Activated naive CD8-positive, alpha-beta T cell (primary cell): ENCODE measurements around the gene CLIC5.

Experiments used
- H3K27ac Mint-ChIP-seq: one replicate; pipeline ENCODE4 v1.8.0; 2021; ENCODE audit warnings: mixed read lengths
- H3K27me3 Mint-ChIP-seq: one replicate; pipeline ENCODE4 v1.8.0; 2021; ENCODE audit warnings: mixed read lengths
- H3K36me3 Mint-ChIP-seq: one replicate; pipeline ENCODE4 v1.8.0; 2021; ENCODE audit warnings: mixed read lengths
- H3K4me1 Mint-ChIP-seq: one replicate; pipeline ENCODE4 v1.8.0; 2021; ENCODE audit warnings: low read depth, mixed read lengths
- H3K4me3 Mint-ChIP-seq: one replicate; pipeline ENCODE4 v1.8.0; 2021; ENCODE audit warnings: mild to moderate bottlenecking, mixed read lengths
- H3K9me3 Mint-ChIP-seq: one replicate; pipeline ENCODE4 v1.8.0; 2021; ENCODE audit warnings: low read depth, mixed read lengths

The CLIC5 gene

DNA sequence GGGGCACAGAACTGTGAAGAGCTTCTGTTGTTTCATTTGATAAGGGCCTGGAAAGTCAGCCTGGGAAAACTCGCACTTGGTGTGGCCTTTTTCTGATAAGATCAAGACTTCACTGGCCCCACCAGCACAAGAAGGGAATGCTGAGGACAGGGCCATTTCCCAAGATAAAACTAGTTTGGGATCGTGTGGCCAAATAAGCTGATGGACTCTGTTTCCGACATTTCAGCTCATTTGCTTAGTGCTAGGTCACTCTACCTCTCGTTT is 116.0 kb downstream of the CLIC5 start:
- Mint-ChIP-seq H3K27ac (no peak overlapping the region), H3K9me3 (no peaks in the 10 kb centered on the region), H3K4me3 (no peak overlapping the region), H3K36me3 (peaks cover 2% of the 10 kb centered on the region), H3K27me3 (no peaks in the 10 kb centered on the region), H3K4me1 (no peaks in the 10 kb centered on the region)

DNA sequence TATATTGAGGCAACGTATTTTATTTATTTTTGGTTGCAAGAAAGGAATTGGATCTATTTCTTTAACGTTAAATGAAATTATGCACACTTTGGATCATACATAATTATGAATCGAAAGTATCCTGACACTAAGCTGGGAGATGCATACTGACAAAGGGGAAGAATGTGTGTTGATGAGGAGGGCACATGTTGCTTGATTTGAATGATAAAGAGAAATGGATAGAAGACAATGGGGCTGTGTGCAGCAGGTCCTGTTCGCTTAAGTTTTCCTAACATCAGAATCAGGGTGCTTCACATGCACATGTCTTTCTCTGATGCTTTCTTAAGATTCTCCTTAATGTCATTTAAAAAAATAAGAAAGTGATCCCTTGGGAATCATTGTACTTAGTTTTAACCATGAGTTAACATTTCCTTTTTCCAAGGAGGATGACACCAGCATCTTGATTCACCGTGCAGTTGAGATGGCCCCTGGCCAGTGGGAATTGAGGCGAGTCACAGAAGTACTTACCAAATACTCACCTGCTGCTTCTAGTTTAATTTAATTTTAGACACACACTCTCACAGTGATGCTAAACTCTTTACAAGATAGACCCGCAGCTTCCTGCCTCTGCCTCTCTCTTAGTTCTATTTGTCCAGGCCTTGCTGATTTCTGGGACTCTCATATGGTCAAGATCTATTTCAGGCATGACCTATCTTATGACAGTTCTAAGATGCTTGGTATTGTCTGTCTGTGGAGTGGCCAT is 116.5 kb downstream of the CLIC5 start:
- H3K27ac Mint-ChIP-seq, result no peak overlapping the region
- peaks cover 2% of the 10 kb centered on the region for H3K36me3 Mint-ChIP-seq
- H3K4me1 Mint-ChIP-seq, result no peaks in the 10 kb centered on the region
- no peak overlapping the region for H3K4me3 Mint-ChIP-seq
- H3K9me3 Mint-ChIP-seq, result no peaks in the 10 kb centered on the region
- H3K27me3 Mint-ChIP-seq, result no peaks in the 10 kb centered on the region

DNA sequence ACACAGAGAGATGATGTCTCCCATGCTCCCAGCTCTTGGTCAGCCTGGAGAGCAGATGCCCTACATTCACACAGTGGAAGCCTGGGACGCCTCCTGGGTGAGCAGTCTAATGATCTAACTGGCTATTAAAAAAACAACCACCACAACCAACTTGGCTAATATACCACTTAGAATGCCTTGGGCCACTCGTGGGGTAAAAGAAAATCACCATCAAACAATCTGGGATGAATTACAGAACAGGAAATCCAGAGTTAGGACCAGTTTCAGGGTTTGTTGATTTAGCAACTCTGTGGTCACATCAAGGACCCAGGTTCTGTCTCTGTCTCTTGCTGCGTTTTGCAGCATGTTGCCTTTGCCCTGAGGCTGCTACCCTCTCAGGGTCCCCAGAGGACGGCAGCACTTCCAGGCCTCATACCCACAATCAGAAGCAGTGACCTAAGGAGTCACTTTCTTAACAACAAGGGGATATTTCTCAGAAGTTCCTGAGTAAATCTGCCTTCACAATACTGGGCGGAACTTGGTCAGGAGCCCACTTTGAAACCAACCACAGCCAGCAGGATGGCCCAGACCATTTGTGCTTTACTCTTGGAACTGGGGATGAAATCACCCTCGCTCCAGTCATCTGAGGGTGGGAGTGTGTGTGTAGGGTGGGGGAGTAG is 118.7 kb downstream of the CLIC5 start:
- no peak overlapping the region for H3K27ac Mint-ChIP-seq
- no peaks in the 10 kb centered on the region for H3K4me1 Mint-ChIP-seq
- H3K27me3 Mint-ChIP-seq, result no peaks in the 10 kb centered on the region
- no peaks in the 10 kb centered on the region for H3K36me3 Mint-ChIP-seq
- no peak overlapping the region for H3K4me3 Mint-ChIP-seq
- no peaks in the 10 kb centered on the region for H3K9me3 Mint-ChIP-seq

DNA sequence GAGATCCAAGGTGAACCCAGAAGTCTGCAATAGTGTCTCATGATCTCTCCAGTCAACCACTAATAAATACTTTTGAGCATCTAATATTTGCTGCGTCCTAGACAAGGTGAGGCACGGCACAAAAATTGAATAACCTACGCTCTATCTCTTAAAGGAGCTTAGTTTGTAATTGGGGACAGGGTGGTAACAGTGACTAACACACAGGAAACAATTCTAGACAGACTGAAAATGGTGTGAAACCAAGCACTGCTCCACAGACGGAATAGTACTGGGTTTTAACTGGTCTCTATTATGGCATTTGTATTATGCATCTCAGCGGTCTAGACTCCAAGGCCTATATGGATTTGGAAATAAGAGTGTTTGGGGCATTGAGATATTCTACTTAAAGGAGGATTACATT is 120.1 kb downstream of the CLIC5 start:
- Mint-ChIP-seq H3K4me3 (no peak overlapping the region), H3K4me1 (no peaks in the 10 kb centered on the region), H3K9me3 (no peaks in the 10 kb centered on the region), H3K36me3 (no peaks in the 10 kb centered on the region), H3K27me3 (no peaks in the 10 kb centered on the region), H3K27ac (no peak overlapping the region)

DNA sequence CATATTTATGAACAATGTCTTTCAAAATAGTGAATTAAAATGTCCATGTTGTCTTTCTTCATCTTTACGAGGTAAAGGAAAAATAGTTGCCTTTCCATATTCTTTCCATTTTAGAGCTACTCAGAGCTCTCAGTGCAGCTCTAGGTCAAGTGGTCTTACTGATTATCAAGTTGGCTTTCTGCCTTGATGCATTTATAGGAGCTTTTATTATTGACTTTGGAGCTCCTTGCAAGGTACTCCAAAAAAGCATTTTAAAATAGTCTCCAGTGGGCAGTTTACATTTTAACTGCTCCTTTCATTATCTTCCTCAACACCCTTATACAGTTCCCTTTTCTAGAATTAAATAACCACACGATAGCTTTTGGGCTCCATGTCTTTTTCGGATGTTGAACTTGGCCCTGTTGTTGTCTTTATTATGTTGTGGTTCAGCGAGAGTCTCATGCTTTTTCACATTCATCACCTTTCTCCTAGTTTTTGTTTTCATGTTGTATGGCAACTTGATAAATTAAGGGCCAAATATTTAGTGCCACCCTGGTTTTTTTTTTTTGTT is 122.9 kb downstream of the CLIC5 start:
- Mint-ChIP-seq H3K36me3 (no peaks in the 10 kb centered on the region), H3K9me3 (no peaks in the 10 kb centered on the region), H3K4me3 (no peak overlapping the region), H3K27ac (no peak overlapping the region), H3K4me1 (no peaks in the 10 kb centered on the region), H3K27me3 (no peaks in the 10 kb centered on the region)

DNA sequence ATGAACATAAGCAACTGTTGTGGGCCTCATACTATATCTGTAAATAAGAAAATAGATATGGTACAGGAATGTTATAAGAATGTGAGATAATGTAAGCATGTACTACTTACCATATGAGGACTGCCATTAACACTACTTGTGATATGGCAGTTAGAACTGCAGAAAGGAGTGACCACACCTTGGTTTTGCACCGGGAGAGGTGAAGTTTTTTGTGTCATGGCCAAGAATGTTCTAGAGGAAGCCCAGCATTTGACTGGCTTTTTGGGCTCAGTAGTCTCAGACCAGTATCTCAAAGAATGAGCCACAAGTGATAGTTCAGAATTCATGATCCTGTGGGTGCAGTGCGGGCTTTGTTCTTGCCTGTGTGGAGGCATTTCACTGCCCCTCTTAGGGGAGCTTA is 123.5 kb downstream of the CLIC5 start:
- H3K27me3 Mint-ChIP-seq, result no peaks in the 10 kb centered on the region
- H3K9me3 Mint-ChIP-seq, result no peaks in the 10 kb centered on the region
- no peaks in the 10 kb centered on the region for H3K4me1 Mint-ChIP-seq
- no peak overlapping the region for H3K4me3 Mint-ChIP-seq
- no peak overlapping the region for H3K27ac Mint-ChIP-seq
- H3K36me3 Mint-ChIP-seq, result no peaks in the 10 kb centered on the region

DNA sequence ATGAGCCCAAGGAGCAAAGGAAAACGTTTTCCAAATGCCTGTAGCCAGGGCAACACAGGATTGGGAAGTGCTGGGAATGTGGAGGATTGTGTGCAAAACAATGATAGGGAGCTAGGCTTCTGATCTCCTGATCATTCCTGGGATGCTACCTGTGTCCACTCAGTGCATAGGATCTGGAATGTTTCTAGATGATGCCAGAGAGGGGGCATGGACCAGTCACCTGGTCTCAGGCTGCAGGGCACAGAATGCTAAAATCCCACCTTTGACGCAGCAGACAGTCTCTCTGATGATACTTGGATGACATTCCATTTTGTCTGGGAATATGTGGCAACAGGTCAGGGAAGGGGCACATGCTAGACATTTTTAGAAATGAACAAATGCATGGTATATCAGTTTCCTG is 128.9 kb downstream of the CLIC5 start:
- Mint-ChIP-seq H3K27ac (no peak overlapping the region), H3K4me3 (no peak overlapping the region), H3K36me3 (no peaks in the 10 kb centered on the region), H3K4me1 (no peaks in the 10 kb centered on the region), H3K27me3 (peaks cover 5% of the 10 kb centered on the region), H3K9me3 (no peaks in the 10 kb centered on the region)

DNA sequence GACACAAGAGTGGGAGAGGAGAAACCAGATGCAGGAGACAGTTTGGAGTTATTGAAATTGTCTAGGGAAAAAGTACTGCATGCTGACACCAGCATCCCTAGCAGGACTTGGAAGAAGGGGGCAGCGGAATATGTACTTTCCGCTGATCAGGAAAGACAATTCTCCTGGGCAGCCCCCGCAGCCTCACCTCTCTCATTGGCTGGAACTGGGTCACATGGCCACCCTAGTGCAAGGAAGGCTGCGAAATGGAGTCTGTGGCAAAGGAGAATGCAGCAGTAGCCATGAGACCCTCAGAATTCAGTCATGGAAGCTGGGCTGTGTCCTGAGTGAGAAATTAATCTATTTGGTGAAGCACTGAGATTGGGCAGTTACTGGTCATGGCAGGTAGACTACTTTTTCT is 131.3 kb downstream of the CLIC5 start:
- H3K4me3 Mint-ChIP-seq, result no peak overlapping the region
- no peak overlapping the region for H3K27ac Mint-ChIP-seq
- no peaks in the 10 kb centered on the region for H3K9me3 Mint-ChIP-seq
- no peaks in the 10 kb centered on the region for H3K36me3 Mint-ChIP-seq
- H3K4me1 Mint-ChIP-seq, result no peaks in the 10 kb centered on the region
- H3K27me3 Mint-ChIP-seq, result peaks cover 5% of the 10 kb centered on the region

DNA sequence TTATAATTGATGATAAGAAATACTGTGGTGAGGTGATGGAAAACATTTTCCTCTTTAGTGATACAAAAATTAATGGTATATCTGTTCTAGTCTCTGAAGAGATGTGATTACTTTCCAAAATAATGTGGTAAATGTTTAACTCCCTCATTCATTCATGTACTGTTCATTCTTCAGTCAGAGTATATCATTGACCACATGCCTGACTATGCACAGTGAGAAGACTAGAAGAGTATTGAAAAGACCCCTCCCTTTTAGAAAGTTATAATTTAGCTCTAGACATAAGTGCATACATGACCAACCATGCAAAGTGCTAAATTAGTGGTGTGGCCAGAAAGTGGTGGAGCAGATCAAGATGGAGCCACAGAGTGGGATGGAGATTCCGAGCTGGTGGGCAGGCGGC is 133.0 kb downstream of the CLIC5 start:
- peaks cover 5% of the 10 kb centered on the region for H3K27me3 Mint-ChIP-seq
- no peaks in the 10 kb centered on the region for H3K36me3 Mint-ChIP-seq
- H3K9me3 Mint-ChIP-seq, result no peaks in the 10 kb centered on the region
- no peak overlapping the region for H3K27ac Mint-ChIP-seq
- no peak overlapping the region for H3K4me3 Mint-ChIP-seq
- H3K4me1 Mint-ChIP-seq, result no peaks in the 10 kb centered on the region

DNA sequence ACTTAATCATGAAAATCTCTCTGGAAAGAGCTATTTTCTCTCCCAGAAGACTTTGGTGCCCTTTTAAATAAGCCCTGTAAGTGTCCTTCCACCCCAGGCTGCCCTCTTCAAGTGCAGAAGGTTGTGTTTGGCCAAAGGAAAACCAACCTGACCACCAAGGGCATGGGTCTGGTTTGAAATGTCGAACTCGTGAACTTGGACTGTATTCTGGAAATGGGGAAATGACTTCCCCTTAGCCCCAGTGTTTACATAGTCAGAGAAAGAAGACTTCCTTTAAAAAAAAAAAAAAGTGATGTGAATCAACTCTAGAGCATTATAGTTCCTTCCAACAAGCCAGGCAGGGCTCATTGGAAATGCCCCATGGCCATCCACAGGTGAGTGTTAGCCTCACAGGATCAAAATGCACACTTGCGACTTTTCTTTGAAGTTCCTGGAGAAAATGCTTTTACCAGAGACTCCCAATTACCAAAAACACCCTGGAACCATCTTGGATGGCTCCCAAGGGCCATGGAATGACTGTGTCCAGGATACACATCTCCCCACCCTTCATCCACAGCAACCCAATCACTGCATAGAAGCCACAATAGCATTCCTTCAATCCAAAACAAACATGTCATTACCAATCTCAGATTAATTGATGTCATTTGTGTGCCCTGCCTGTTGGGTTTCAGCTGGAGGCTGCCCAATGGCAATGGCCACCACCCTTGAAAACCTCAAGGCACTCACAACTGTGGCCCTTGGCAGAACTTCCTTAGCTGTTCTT is 133.8 kb downstream of the CLIC5 start:
- no peaks in the 10 kb centered on the region for H3K36me3 Mint-ChIP-seq
- no peak overlapping the region for H3K4me3 Mint-ChIP-seq
- no peak overlapping the region for H3K27ac Mint-ChIP-seq
- H3K27me3 Mint-ChIP-seq, result peaks cover 5% of the 10 kb centered on the region
- no peaks in the 10 kb centered on the region for H3K4me1 Mint-ChIP-seq
- no peaks in the 10 kb centered on the region for H3K9me3 Mint-ChIP-seq

DNA sequence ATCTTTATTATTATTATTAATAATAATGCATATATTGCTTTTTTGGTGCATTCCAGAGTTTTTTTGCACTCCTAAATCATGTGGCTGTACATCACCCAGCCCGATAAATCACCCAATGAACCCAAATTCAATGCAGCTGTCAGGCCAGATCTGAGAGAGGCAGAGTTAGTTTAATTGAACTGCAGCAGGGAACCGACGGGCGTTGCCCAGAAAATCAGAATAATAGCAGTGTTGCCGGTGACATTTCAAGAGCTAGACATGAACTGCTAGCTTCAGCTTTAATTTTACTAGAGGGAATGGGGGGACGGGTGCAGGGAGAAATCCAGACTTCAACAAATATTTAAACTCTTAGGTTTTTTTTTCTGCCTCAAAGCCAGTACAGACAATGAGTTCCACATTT is 135.0 kb downstream of the CLIC5 start:
- no peak overlapping the region for H3K4me3 Mint-ChIP-seq
- H3K4me1 Mint-ChIP-seq, result no peaks in the 10 kb centered on the region
- peaks cover 5% of the 10 kb centered on the region for H3K27me3 Mint-ChIP-seq
- no peaks in the 10 kb centered on the region for H3K36me3 Mint-ChIP-seq
- H3K9me3 Mint-ChIP-seq, result no peaks in the 10 kb centered on the region
- H3K27ac Mint-ChIP-seq, result no peak overlapping the region

DNA sequence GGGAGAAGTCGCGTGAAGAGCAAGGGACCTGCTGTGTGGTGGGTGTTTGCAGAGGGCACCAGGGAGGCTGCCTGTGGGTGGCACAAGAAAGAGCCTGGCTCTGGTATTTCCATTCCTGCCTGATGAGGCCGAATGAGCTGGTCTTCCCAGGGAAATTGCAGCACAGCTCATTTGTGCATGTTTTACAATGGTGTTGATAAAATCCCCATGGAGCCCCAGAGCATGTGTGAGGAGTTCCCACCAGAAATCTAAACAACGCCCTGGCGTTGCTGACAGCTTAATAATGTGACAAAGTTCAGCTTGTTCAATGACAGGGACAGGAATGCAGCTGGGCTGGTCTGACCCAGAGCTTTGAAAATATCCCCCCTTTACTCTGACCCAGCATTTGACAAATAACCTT is 135.5 kb downstream of the CLIC5 start:
- H3K36me3 Mint-ChIP-seq, result no peaks in the 10 kb centered on the region
- no peaks in the 10 kb centered on the region for H3K4me1 Mint-ChIP-seq
- H3K27me3 Mint-ChIP-seq, result peaks cover 5% of the 10 kb centered on the region
- H3K27ac Mint-ChIP-seq, result no peak overlapping the region
- no peak overlapping the region for H3K4me3 Mint-ChIP-seq
- H3K9me3 Mint-ChIP-seq, result no peaks in the 10 kb centered on the region

DNA sequence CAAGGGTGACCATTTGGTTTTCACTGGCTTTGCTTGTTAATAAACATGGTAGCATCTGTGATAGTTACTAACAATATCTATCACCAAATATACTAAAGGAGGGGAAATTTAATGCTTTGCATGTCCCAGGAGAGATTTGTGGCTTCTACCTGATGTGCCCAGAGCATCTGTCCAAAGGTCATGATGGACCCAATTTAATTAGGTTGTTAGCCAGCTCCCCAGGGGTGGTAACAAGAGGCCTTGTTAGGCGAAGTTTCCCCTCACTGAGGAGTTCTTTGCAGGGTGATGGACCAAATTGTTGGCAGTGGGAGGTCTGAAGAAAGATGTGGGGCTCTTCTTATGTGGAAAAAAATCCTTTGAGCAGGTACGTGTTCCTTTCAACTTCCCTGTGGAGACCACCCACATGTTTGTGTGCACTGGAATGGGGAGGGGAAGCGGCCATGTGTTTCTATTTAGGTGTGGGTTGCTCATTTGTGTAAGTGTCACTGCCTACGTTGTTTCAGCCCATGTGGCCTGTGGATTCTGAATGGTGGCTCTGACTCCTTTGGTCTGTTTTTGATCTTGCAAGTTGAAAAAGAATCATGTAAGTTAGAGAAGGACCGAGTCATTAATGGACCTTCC is 137.6 kb downstream of the CLIC5 start:
- H3K9me3 Mint-ChIP-seq, result no peaks in the 10 kb centered on the region
- H3K27ac Mint-ChIP-seq, result no peak overlapping the region
- no peak overlapping the region for H3K4me3 Mint-ChIP-seq
- no peaks in the 10 kb centered on the region for H3K4me1 Mint-ChIP-seq
- no peaks in the 10 kb centered on the region for H3K36me3 Mint-ChIP-seq
- peaks cover 5% of the 10 kb centered on the region for H3K27me3 Mint-ChIP-seq

DNA sequence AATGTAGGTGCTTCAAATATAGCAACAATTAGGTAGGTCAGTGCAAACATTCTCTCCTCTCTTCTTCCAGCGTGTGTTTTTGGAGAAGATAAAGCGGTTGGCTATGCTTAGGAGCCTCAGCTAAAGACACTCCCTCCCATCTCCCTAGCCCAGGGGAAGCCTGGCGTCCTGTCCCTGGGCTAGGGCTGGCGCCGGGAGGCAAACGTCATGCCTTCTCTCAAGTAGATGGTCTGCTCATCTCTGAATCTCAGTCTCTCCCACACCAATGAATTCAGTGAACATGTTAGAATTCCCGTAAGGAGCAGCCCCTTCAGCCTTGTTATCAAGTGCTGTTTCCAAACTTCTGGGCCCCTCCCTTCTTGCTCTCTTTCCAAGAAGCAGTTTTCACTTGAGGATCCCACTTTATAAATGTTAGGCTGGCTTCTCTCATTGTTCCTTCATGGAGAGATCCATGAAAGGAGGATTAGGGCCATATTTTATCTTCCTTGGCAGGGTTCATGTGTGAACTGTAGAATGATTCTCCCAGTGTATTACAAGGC is 142.8 kb downstream of the CLIC5 start:
- H3K27me3 Mint-ChIP-seq, result peaks cover 7% of the 10 kb centered on the region
- H3K4me3 Mint-ChIP-seq, result no peak overlapping the region
- H3K9me3 Mint-ChIP-seq, result no peaks in the 10 kb centered on the region
- no peaks in the 10 kb centered on the region for H3K36me3 Mint-ChIP-seq
- H3K27ac Mint-ChIP-seq, result no peak overlapping the region
- no peaks in the 10 kb centered on the region for H3K4me1 Mint-ChIP-seq

DNA sequence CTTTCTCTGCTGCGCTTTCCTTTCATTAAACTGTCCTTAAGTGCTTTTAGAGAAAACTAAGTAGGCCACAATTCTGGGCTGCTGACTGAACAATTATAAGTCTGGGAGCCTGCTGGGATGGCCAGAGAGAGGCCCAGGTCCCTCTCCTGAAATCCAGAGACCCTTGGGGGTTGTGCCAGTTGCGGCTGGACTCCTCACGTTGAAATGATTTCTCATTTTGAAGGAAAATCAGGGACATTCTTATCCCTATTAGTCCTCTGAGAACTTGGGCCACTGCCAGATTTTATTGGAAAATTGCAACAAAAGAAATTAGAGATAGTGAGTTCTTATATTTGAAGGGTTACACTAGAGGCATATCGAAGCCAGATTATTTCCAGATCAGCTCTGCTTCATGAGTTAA is 145.1 kb downstream of the CLIC5 start:
- Mint-ChIP-seq H3K9me3 (no peaks in the 10 kb centered on the region), H3K27ac (no peak overlapping the region), H3K36me3 (no peaks in the 10 kb centered on the region), H3K27me3 (peaks cover 11% of the 10 kb centered on the region), H3K4me1 (no peaks in the 10 kb centered on the region), H3K4me3 (no peak overlapping the region)
